GM18505 (cell line): Measurements from ENCODE around the gene CFAP46.
"Not testable (repeated sequence)": the region's sequence is repeated elsewhere in the genome, so short reads cannot be mapped to it uniquely, and the experiment has no call there.

Experiments used
- ATAC-seq: cut with Tn5 transposase; IDR thresholded peaks from one replicate; pipeline ENCODE4 v1.9.1; 2021; ENCODE audit not compliant: unreplicated experiment
- POLR2A ChIP-seq: IDR thresholded peaks from 4 replicates; pipeline ENCODE4 v1.6.1; 2011; ENCODE audit warnings: borderline replicate concordance; ENCODE audit not compliant: insufficient read depth, insufficient read length; ENCODE audit errors: extremely low read depth

Gene CFAP46

GRCh38 chr10:132926777-132927650, 15.4 kb downstream of the CFAP46 start:
- no peak for ATAC-seq
- no peak for TF ChIP-seq POLR2A

GRCh38 chr10:132926070-132926469, 16.3 kb downstream of the CFAP46 start:
- ATAC-seq: no peak
- TF ChIP-seq POLR2A: no peak

- no peak for ATAC-seq
Observed at GRCh38 chr10:132925614-132926013, 16.8 kb downstream of the CFAP46 start.

GRCh38 chr10:132925071-132925561, 17.3 kb downstream of the CFAP46 start:
- TF ChIP-seq POLR2A: no peak
- no peak for ATAC-seq

More at GRCh38 chr10:132925614-132926013, 16.8 kb downstream of the CFAP46 start:
- no peak for TF ChIP-seq POLR2A

GRCh38 chr10:132924046-132924952, 18.1 kb downstream of the CFAP46 start:
- ATAC-seq: no peak
- no peak for TF ChIP-seq POLR2A

GRCh38 chr10:132923384-132923783, 19.0 kb downstream of the CFAP46 start:
- not testable (repeated sequence) for ATAC-seq

- TF ChIP-seq POLR2A: no peak
- no peak for ATAC-seq
Observed at GRCh38 chr10:132922872-132923271, 19.5 kb downstream of the CFAP46 start.

GRCh38 chr10:132921818-132922807, 20.3 kb downstream of the CFAP46 start:
- no peak for TF ChIP-seq POLR2A
- no peak for ATAC-seq

GRCh38 chr10:132921086-132921485, 21.3 kb downstream of the CFAP46 start:
- TF ChIP-seq POLR2A: no peak
- ATAC-seq: no peak

GRCh38 chr10:132920101-132920925, 22.1 kb downstream of the CFAP46 start:
- TF ChIP-seq POLR2A: no peak
- no peak for ATAC-seq

- TF ChIP-seq POLR2A: no peak
- ATAC-seq: no peak
Observed at GRCh38 chr10:132919374-132920100, 22.8 kb downstream of the CFAP46 start.
